ENCODE measurements around the gene GRP. TPM values are rescaled to one million over a fixed set of nuclear protein-coding genes. Genes with fewer than 3 reads are reported as not detected.
"Not testable (repeated sequence)": the region's sequence is repeated elsewhere in the genome, so short reads cannot be mapped to it uniquely, and the experiment has no call there.

GRP gene
- polyA plus RNA-seq, 1 donor, result 0.50 TPM

- no peak for DNase-seq
Measured at GRCh38 chr18:59229191-59229590, 9.2 kb downstream of the GRP start.

GRCh38 chr18:59229701-59230443 lies 9.9 kb downstream of the GRP start:
- no peak for DNase-seq

GRCh38 chr18:59231114-59231513 lies 11.2 kb downstream of the GRP start:
- no peak for DNase-seq

GRCh38 chr18:59231877-59232276 lies 11.9 kb downstream of the GRP start:
- DNase-seq, result no peak

GRCh38 chr18:59232309-59233016 lies 12.5 kb downstream of the GRP start:
- DNase-seq, result no peak

DNA sequence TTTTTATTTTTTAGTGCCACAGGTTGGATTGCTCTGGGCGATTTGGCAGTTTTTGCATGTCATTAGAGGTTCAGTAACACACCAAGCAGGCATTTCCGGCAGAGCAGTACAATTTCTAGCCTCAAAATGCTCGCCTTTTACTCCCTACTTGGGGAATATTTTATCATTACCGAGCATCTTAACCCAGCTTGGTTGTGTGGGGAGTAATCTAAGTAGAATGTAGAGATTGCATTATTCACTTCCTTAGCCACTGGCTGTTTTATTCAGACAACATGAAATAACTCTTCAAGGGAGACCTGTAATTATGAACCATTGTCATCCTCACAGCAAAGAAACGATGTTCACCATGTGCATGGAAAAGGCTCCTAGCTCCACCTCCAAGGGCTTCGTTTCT lies 13.1 kb downstream of the GRP start:
- no peak for DNase-seq

GRCh38 chr18:59238385-59238784 lies 18.4 kb downstream of the GRP start:
- DNase-seq, result no peak

DNA sequence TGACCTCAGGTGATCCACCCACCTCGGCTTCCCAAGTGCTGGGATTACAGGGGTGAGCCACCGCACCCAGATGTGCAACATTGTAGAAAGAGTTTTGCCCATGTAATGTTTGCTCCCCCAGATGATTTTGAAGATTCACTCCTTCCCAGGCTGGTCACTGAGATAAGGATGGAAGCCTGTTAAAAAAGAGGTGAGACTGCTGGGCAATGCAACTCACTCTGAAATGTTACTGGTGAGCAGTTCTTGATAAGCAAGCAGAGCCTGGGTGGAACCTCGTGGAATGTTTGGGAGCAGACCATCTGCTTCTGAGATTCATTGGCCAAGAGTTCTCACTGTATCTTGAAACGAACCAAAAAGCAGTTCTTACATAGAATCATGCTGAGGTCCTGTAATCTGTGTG lies 19.7 kb downstream of the GRP start:
- no peak for DNase-seq

DNA sequence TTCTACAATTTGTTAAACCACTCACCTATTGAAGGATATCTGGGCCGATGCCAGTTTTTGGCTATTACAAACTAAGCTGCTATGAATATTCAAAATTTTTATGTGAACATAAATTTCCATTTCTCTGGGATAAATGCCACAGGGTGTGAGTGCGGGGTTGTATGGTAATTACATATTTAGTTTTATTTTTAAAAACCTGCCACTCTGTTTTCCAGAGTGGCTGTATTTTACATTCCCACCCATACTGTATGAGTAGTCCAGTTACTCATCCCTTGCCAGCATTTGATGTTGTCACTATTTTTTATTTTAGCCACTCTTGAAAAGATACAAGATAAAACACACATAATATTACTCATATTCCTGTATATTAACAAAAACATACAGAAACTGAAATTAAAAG lies 22.9 kb downstream of the GRP start:
- no peak for DNase-seq

- no peak for DNase-seq
Measured at GRCh38 chr18:59246796-59247195, 26.8 kb downstream of the GRP start.

- DNase-seq, result peak; percentile 62
Measured at GRCh38 chr18:59249199-59249774, 29.3 kb downstream of the GRP start.

DNA sequence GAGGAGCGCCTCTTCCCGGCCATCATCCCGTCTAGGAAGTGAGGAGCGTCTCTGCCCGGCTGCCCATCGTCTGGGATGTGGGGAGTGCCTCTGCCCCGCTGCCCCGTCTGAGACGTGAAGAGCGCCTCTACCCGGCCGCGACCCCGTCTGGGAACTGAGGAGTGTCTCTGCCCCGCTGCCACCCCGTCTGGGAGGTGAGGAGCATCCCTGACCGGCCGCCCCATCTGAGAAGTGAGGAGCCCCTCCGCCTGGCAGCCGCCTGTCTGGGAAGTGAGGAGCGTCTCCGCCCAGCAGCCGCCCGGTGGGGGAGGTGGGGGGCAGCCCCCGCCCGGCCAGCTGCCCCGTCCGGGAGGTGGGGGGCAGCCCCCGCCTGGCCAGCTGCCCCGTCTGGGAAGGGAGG lies 35.5 kb downstream of the GRP start:
- not testable (repeated sequence) for DNase-seq

DNA sequence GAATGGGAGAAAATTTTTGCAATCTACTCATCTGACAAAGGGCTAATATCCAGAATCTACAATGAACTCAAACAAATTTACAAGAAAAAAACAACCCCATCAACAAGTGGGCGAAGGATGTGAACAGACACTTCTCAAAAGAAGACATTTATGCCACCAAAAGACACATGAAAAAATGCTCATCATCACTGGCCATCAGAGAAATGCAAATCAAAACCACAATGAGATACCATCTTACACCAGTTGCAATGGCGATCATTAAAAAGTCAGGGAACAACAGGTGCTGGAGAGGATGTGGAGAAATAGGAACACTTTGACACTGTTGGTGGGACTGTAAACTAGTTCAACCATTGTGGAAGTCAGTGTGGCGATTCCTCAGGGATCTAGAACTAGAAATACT lies 41.9 kb downstream of the GRP start:
- DNase-seq, result not testable (repeated sequence)

GRCh38 chr18:59262243-59262642 lies 42.3 kb downstream of the GRP start:
- not testable (repeated sequence) for DNase-seq

DNA sequence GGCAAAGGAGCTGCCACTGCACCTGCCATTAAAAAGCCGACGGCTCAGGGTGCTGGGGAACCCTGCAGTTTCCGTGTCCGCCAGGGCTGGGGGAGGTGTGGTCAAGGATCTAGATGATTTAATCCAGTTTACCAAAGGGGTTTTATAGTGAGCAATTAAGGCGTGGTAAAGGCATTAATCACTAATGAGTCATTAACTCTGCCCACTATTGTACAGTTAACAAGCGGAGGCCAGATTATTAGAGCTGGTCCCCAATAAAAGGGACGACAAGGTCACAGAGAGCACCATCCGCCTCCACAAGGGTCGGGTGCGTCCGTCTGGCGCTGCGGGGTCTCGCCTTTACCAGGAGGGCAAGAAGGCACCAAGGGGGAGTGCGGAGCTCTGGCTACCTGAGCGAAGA lies 43.7 kb downstream of the GRP start:
- DNase-seq, result no peak

DNA sequence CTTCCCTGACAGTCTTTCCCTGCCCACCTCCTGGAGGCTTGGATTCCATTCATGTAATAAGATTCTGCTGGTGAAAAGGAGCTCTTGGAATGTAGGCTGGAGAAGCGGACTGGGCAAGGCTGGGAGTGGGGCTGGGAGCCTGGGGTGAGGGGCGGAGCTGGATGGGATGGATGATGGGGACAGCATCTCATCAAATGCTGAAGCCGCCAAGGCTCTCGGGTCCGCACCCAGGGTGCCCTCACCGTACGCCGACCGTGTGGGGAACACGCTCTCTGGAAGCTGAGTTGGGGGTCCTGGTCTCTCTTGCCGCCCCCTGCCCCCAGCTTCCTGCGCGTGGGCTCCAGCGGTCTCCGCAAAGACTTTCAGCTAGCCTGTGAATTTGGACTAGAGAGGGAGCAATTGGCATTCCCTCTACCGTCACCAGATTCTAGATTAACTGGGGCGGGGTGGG lies 44.2 kb downstream of the GRP start:
- no peak for DNase-seq

- DNase-seq, result no peak
Measured at GRCh38 chr18:59264651-59265245, 44.8 kb downstream of the GRP start.

- no peak for DNase-seq
Measured at GRCh38 chr18:59265246-59265973, 45.5 kb downstream of the GRP start.

DNA sequence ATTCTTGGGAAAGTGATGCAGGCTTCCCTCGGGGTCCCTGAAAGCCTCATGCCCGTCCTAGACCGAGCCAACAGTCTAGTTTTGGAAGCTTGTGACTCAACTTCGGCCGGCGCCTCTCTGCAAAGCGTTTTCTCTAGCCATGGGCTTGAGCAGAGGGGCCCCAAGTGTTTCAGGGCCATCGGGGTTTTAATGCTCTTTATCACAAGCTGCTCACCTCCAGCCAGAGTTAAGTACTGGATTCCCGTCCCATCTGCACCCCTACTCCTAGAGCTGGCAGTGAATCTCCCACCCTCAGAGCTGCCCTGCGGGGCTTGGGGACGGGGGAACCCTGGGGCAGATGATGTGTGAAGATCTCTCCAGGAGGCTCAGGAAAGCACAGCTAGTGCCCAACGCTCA lies 46.0 kb downstream of the GRP start:
- DNase-seq, result no peak

DNA sequence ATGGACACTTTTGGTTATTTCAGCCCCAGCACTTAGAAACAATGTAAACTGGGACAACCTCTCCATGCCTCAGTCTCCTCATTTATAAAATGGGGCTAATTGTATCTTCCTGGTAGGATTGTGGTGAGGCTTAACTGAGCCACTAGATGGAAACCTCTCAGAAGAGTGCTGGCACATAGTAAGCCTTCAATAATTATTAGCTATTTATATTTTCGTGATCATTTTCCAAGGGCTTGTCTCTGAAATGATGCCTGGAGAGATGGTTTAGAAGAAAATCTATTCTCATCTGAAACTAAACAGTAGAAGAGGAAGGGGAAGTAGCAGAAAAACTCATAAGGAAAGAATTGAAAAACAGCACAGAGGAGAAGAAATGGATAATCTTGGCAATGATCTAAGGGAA lies 46.5 kb downstream of the GRP start:
- no peak for DNase-seq

DNA sequence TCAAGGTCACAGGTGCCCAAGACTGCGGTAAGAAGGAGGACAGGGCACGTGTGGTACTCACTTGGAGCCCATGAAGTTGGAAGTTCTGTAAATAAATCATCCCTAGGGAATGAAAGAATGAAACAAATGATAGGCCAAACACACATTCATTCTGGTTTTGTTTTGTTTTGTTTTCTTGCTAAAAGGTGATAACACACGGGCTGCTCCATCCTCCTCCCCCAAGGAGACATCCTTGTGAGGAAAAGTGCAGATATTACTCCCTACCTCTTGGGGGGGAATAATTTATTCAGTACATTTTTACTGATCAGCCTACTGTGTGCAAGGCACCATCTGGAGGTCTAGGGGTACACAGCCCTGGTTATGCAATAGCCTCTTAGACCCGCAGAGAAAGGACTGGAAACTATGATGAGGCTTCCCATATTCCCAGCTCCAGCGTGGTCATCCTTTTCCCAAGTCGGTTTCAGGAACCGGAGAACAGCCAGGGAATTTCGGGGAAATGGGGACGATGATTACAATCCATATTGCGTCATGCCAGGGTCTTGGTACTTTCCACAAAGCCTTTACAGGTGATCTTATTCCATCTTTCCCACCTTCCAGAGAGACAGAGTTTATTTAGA lies 47.0 kb downstream of the GRP start:
- no peak for DNase-seq

Data from left kidney (tissue), 2 donors.